Stimulated activated CD8-positive, alpha-beta memory T cell treated with anti-CD3 and anti-CD28 coated beads, Interleukin-7, amount 100 ng/mL, for 24 hours (primary cell): ENCODE measurements around the gene DLG2.

Experiments
- DNase-seq: peaks from one replicate; pipeline ENCODE4 v3.0.0-alpha.2; 2020; ENCODE audit warnings: low read depth

The DLG2 gene

GRCh38 chr11:84660257-84660977 is 966.7 kb downstream of the DLG2 start:
- no peak for DNase-seq

GRCh38 chr11:84655712-84656111 is 971.4 kb downstream of the DLG2 start:
- DNase-seq, result no peak

- no peak for DNase-seq
Observed at GRCh38 chr11:84648471-84648870, 978.7 kb downstream of the DLG2 start.

DNA sequence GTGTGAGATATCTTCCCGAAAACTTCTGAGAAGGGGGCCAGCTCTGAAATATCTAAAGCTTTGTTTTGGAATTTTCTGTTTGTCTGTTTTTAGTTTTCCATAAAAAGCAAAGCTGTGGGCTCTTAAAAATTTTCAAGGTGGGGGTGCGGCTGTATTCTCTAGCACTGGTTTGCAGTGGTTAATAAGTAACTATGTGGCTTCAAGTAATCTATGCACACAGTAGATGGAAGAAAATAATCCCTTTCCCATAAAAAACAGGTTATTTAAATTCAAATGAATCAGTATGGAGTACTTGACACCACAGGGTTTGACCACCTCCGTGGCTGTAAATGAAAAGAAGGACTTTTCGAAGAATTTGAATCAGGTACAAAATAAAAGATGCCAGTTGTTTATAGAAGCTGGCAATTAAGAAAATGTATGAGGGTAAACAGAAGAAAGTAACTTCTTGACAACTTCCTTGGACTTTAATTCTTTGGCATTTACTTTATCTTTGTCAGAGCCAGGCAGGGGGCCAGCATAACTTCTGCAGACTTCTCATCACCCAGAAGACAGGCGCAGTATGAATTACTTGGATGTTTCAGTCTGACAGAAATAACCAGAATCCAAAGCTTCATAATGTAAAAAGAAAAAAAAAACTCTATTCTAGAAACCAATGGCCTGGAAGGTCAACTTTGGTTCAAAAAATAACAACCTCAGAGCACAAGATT is 981.0 kb downstream of the DLG2 start:
- no peak for DNase-seq

GRCh38 chr11:84642500-84642899 is 984.6 kb downstream of the DLG2 start:
- no peak for DNase-seq

DNA sequence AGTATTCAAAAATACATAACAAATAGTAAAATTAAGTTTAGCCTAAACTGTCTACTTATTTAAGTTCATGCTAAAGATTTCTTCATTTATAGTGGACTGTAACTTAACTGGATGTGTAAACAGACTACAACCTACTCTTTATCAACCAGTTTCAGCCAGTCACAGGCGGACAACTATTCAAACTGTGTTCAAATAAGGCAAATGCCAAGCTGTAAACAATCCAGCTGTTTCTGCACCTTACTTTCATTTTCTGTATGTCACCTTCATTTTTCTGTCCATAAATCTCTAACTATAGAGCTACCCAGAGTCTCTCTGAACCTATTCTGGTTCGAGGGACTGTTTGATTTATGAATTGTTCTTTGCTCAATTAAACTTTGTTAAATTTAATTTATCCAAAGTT is 992.8 kb downstream of the DLG2 start:
- no peak for DNase-seq

DNA sequence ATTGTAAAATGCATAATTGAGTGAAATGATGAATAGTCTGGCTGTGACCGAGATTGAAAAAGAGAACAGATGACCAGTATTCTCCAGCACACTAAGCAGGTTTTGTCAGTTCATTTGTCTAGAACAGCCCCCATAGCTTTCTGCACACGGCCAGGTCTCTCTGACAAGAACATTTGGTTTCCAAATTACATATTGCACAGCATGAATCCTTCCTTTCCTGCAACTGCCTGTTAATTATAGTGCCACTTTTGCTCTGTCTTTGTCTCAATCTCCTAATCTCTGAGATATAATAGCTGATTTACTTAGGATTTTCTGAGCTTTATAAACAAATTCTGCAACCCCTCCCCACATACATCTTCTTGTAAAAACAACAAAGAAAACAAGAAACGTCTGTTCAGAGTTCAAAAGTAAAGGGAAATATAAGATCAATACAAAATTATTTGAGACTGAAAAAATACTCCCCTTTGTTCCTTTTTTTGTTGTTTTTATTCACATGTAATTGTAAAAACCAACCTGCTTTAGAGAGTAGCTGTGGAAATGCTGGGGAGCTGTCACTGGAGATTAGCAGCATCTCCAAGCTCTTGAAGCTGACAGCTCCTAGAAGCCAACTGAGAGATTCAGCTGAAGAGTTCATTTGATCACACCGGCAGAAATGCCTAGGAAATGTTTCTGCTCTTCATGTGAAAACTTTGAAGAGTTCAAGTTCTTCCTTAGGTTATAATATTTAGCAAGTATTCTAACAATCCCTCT is 998.1 kb downstream of the DLG2 start:
- no peak for DNase-seq

- DNase-seq, result no peak
Observed at GRCh38 chr11:84626256-84626655, 1000.9 kb downstream of the DLG2 start.

DNA sequence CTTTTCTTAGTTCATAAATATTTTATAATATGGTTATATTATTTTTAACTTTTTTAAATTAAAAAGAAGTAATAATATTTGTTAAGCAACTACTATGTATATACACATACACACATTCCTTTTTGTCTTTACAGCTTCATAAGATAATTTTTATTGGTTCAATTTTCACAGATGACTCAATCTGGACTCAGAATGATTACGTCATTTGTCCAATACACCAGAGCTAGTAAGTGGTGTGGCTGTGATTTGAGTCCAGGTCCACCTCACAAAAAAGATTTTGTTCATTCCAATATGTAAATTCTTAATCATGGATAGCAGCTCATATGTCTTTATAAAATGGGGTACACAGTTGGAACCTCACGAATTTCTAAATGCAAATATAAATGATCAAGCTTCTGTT is 1014.5 kb downstream of the DLG2 start:
- DNase-seq, result no peak

GRCh38 chr11:84608837-84609196 is 1018.3 kb downstream of the DLG2 start:
- no peak for DNase-seq

DNA sequence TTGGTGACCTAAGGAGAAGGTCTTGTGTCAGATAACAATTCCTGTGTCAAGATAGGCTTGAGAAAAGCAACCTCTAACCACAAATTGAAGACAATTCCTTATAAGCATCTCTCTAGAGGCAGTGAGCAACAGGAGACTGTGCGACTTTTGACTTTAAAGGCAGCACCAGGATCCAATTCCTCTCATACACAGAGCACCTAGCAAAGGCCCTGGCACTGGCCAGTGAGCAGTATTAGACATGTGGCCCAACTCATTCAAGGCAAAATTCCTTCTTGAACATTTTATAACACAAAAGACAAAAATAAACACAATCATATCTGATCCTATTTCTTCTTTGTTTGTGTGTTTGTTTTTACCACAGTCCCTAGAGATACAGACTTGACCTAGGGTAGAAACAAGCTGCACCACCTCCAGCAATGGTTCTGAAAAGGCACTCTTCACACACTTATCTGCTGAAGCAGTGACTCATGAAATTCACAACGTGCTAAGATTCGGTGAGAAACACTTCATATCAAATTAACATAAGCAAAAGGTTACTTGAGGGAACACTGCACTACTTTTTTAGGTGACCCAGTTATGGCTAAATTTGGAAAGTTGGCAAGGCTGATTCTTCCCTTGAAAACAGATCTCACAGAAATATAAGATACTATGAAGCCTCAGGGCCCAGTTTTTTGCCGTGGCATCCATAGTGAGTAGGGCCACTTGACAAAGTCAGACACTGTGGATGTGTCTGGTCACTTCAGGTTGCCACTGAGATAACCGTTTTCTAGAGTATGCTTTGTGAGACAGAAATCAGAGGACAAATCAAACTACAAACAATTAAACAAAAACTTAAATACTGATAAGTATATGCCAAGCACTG is 1018.9 kb downstream of the DLG2 start:
- DNase-seq, result no peak

- DNase-seq, result no peak
Observed at GRCh38 chr11:84594602-84595001, 1032.5 kb downstream of the DLG2 start.

DNA sequence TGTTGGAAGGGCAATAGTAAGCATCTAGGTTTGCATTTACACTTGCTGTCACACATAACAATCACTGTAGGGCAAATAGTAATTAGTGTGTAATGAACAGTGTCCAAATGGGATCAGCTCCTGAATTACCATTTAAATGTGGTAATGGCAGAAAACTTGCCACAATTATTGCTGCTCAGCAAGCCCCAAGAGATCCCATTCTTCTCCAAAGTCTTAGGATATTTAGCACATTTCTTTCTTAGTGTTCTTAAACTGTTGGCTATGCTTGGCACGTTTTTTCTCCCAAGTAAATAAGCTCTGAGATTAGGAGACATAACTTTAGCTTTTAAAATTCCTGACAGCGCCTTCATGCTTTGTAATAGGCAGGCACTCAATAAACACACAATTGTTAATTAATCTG is 1037.0 kb downstream of the DLG2 start:
- no peak for DNase-seq

DNA sequence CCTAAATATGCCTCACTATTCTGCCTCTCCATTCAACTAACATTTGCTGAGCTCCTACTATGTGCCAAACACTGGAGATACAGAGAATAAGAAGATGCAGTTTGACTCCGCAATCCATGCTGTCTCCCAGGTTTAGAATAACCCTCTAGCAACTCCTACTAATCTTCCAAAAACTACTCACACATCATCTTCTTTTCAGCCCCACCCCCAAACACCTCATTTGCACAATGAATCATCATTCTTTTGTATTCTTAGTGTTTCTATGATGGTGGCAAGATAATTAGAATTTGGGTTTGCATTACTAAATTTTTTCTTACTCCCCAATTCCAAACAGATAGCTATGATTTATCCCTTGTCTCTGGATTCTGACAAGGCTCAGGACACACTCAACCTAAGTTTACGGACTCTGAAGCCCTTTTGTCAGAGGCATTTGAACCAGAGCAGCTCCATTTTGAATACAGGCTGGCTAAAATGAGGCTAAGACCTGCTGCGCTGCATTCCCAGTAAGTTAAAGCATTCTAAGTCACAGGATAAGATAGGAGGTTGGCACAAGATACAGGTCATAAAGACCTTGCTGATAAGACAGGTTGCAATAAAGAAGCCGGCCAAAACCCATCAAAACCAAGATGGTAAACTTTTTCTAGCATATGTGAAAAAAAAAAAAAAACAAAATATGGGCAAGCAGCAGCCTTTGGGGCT is 1038.9 kb downstream of the DLG2 start:
- DNase-seq, result no peak

- no peak for DNase-seq
Observed at GRCh38 chr11:84583106-84583505, 1044.0 kb downstream of the DLG2 start.

- no peak for DNase-seq
Observed at GRCh38 chr11:84581083-84581482, 1046.1 kb downstream of the DLG2 start.

GRCh38 chr11:84580428-84580827 is 1046.7 kb downstream of the DLG2 start:
- no peak for DNase-seq

DNA sequence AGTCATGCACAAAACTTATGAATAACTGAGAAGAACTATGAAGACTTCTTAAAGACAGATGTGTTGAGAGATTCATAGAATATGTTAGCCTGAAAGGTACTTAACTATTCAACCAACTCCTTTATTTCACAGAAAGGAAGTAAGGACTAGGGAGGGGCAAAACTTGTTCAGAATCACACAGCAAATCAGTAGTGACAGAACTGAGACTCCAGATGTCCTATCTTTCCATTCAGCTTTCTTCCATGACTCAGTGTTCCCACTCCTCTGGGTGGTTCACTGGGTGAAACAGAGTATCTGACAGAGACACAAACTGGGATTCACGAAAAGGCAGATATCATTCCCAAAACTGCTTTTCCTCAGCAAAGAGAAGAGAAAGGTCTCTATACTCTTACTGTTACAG is 1053.3 kb downstream of the DLG2 start:
- DNase-seq, result no peak

DNA sequence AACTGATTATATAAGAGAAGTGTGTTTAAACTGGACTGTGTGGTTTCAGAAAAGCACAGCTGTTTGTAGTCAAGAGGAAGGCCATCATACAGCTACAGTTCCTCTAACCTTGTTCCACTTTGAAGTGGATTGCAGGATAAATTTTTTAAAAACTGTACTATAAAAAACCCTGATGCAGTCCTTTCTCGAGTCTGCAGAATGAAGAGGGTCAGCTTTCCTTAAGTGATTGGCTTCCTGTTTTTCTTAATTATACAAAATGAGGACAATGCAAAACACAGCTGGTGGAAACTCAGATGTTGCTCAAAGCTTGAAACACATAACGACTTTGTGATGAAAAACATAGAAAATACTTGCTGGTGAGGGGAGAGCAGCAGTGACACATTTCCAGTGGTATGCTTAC is 1060.5 kb downstream of the DLG2 start:
- no peak for DNase-seq

DNA sequence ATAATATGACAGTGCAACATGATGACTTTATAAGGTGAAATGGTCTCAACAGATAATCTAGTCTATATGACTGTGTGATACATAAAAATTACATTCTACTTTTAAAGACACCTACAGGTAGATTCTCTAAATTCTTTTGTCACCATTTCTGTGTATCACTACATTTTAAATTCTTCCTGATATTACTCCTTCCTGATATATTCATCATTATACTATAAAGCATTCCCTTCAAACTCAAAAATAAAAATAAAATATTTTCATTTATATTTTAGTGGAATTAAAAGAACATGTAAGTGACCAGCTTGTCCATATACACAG is 1062.3 kb downstream of the DLG2 start:
- DNase-seq, result no peak

DNA sequence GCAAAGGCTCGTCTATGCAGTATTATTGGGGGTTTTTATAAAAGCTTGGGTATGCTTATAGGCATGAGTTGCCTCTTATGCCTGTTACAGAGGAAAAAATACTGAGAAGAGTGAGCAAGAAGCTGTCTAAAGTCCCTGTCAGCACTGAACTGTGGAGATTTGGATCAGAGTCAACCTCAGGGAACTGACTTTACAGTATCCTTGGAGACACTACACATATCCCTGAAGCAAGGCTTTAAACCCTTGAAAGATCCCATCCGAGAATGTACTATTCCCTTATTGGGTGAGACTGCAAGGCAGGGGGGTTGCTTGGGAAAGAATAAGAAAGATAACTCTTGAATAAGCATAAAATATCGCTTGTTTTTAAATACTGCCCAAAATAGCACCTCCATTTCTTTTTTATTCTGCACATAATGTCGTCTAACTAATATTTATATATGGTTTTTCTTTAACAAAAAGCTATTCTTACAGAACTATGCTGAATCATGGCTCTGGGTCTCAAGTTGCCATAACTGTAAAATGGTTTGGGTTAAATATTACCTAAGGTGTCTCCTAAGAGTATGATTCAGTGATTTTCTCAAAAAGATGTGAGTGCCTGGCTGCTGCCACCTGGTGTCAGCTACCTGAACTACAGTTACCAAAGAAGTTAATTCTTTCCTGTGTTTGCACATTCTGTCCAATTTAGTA is 1062.8 kb downstream of the DLG2 start:
- DNase-seq, result no peak
